ENCODE measurements around the gene CLDN20. TPM values are rescaled to one million over a fixed set of nuclear protein-coding genes. Genes with fewer than 3 reads are reported as not detected.

CLDN20 gene
- total and polyA plus RNA-seq, 2 donors (not counting 3 experiments of a cell fraction or from before 2014, with no cell fraction given), result not detected

DNA sequence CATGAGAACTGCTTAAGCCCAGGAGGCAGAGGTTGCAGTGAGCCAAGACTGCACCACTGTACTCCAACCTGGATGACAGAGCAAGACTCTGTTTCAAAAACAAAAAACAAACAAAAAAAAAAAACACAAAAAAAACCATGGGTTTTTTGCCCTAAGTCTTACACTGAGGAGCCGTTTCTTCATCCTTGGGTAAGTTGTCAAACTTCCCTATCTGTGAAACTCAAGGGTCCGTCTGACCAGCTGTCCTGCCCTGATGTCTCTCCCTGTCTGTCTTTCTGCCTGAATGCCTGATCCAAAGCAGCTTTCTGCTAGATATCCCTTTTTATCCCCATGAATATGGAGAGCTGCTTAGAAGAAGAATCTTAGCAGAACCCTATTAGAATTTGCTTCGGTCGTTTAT is 41.3 kb upstream of the CLDN20 start:
- H3K9me1 ChIP-seq (replicated peaks; ENCODE audit: control insufficient read depth, extremely low read depth, insufficient read depth, low read length), result no peaks in the 10 kb centered on the region
- no peak for FAIRE-seq
- no TSS peak for BruUV-seq (replicated peaks)
- no peaks in the 10 kb centered on the region for H4K20me1 ChIP-seq (replicated peaks; ENCODE audit: control insufficient read depth, extremely low read depth, insufficient read depth, low read length)
- no peaks in the 10 kb centered on the region for H3K9me3 ChIP-seq (replicated peaks; ENCODE audit: control insufficient read depth, insufficient read depth, low read length)
- peaks cover 15% of the 10 kb centered on the region for H3K4me1 ChIP-seq (ENCODE audit: control insufficient read depth, extremely low read depth, insufficient read depth, low read length)
- no peak overlapping the region for H3K4me2 ChIP-seq (ENCODE audit: insufficient read depth, low read length)
- ChIA-PET CTCF (interaction anchor here (1.2 to 1.7 kb wide), 3 partner anchors 13 to 26 kb away, joined by 3 to 8 read pairs (median 3); no protein-coding TSS in a partner anchor), POLR2A (no interaction called here)
- H3K27me3 ChIP-seq (ENCODE audit: control insufficient read depth in 2 of 2, insufficient read depth in 2 of 2, low read length in 2 of 2), result no peaks in the 10 kb centered on the region
- H2AFZ ChIP-seq (ENCODE audit: low read depth, low read length), result no peak overlapping the region
- H3K36me3 ChIP-seq (ENCODE audit: control insufficient read depth in 2 of 2, extremely low read depth in 1 of 2, insufficient read depth in 2 of 2, low read length in 2 of 2), result no peaks in the 10 kb centered on the region
- no peak for DNase-seq (ENCODE audit: low read depth, low spot score)
- no peak overlapping the region for H3K9ac ChIP-seq (replicated peaks; ENCODE audit: extremely low read depth, insufficient read depth, low read length)
- H3K27ac ChIP-seq (ENCODE audit: insufficient read depth, low read depth, low read length), result no peak overlapping the region
- intact Hi-C loops (cut with micrococcal nuclease) (no loop called here), dilution Hi-C loops (cut with MboI; ENCODE audit: extremely low pct_ligation_motif_present, low sequenced_read_pairs) (no loop called here)
- H3K4me3 ChIP-seq (replicated peaks in 1 of 3; ENCODE audit: insufficient read depth in 1 of 3, low read depth in 1 of 3, low read length in 3 of 3), result no peak overlapping the region
- no peaks in the 10 kb centered on the region for H3K79me2 ChIP-seq (ENCODE audit: control insufficient read depth, insufficient read depth, low read length)
- TF ChIP-seq MYC (IDR thresholded peaks at IDR 0.05; ENCODE audit: low read depth, low read length) (no peak), FOS (IDR thresholded peaks at IDR 0.05; ENCODE audit: borderline replicate concordance, insufficient read depth, low read length) (no peak), EZH2 (IDR thresholded peaks at IDR 0.05; ENCODE audit: borderline replicate concordance, low read depth, low read length, severe bottlenecking) (no peak), GATA2 (IDR thresholded peaks at IDR 0.05; ENCODE audit: insufficient read depth, insufficient read length, low read depth, low read length) (no peak), POLR2AphosphoS5 (IDR thresholded peaks at IDR 0.05; ENCODE audit: insufficient read depth, low read depth, low read length) (no peak), JUN (IDR thresholded peaks at IDR 0.05; ENCODE audit: borderline replicate concordance, insufficient read depth, insufficient read length, low read depth) (no peak), MAX (IDR thresholded peaks at IDR 0.05; ENCODE audit: insufficient read depth, insufficient read length) (no peak), POLR2A (IDR thresholded peaks at IDR 0.05; ENCODE audit: low read depth, low read length) (no peak)
- TF ChIP-seq, protein P1, sequence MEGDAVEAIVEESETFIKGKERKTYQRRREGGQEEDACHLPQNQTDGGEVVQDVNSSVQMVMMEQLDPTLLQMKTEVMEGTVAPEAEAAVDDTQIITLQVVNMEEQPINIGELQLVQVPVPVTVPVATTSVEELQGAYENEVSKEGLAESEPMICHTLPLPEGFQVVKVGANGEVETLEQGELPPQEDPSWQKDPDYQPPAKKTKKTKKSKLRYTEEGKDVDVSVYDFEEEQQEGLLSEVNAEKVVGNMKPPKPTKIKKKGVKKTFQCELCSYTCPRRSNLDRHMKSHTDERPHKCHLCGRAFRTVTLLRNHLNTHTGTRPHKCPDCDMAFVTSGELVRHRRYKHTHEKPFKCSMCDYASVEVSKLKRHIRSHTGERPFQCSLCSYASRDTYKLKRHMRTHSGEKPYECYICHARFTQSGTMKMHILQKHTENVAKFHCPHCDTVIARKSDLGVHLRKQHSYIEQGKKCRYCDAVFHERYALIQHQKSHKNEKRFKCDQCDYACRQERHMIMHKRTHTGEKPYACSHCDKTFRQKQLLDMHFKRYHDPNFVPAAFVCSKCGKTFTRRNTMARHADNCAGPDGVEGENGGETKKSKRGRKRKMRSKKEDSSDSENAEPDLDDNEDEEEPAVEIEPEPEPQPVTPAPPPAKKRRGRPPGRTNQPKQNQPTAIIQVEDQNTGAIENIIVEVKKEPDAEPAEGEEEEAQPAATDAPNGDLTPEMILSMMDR (IDR thresholded peaks at IDR 0.05; ENCODE audit: extremely low read depth in 1 of 2, insufficient read depth in 1 of 2, low read depth in 1 of 2, low read length in 2 of 2), result no peak

Data from endothelial cell of umbilical vein (primary cell).